Transverse colon (tissue), 3 donors: ENCODE data around the gene NDUFS7.

ENCODE experiments used
- EP300 ChIP-seq: sonication (generic); formaldehyde crosslinking; IDR thresholded peaks from one replicate; pipeline ENCODE4 v1.6.1; 2017; ENCODE audit warnings: antibody characterized with exemption, low read depth
- POLR2A ChIP-seq: fragments of 450-650 bp; IDR thresholded peaks from one replicate; pipeline ENCODE4 v1.6.1; 2016; ENCODE audit warnings: antibody characterized with exemption, mild to moderate bottlenecking, moderate library complexity
- TF ChIP-seq, protein P1 (sequence below), 5 experiments: fragments of 200-600 bp in 3 of 5; fragments of 450-650 bp in 2 of 5; sonication (generic) in 3 of 5; IDR thresholded peaks; 1 replicate in 2 of 5; 2 replicates in 3 of 5; pipeline ENCODE4 v1.5.1; 2016 to 2017; ENCODE audit warnings: antibody characterized with exemption in 5 of 5, inconsistent platforms in 3 of 5, mild to moderate bottlenecking in 2 of 5, moderate library complexity in 1 of 5

- TF ChIP-seq, protein P1, sequence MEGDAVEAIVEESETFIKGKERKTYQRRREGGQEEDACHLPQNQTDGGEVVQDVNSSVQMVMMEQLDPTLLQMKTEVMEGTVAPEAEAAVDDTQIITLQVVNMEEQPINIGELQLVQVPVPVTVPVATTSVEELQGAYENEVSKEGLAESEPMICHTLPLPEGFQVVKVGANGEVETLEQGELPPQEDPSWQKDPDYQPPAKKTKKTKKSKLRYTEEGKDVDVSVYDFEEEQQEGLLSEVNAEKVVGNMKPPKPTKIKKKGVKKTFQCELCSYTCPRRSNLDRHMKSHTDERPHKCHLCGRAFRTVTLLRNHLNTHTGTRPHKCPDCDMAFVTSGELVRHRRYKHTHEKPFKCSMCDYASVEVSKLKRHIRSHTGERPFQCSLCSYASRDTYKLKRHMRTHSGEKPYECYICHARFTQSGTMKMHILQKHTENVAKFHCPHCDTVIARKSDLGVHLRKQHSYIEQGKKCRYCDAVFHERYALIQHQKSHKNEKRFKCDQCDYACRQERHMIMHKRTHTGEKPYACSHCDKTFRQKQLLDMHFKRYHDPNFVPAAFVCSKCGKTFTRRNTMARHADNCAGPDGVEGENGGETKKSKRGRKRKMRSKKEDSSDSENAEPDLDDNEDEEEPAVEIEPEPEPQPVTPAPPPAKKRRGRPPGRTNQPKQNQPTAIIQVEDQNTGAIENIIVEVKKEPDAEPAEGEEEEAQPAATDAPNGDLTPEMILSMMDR (IDR thresholded peaks at IDR 0.05) = no peak
- no peak for TF ChIP-seq POLR2A
- no peak for TF ChIP-seq EP300
These were observed 48.2 kb downstream of the NDUFS7 start for GRCh38 chr19:1431759-1432506.
